HG02884 (cell line): ENCODE results near the gene GALNT10.

Experiments
- ATAC-seq: cut with Tn5 transposase; IDR thresholded peaks from one replicate; pipeline ENCODE4 v1.9.1; 2021; ENCODE audit warnings: mild to moderate bottlenecking, moderate library complexity; ENCODE audit not compliant: unreplicated experiment

Gene GALNT10

DNA sequence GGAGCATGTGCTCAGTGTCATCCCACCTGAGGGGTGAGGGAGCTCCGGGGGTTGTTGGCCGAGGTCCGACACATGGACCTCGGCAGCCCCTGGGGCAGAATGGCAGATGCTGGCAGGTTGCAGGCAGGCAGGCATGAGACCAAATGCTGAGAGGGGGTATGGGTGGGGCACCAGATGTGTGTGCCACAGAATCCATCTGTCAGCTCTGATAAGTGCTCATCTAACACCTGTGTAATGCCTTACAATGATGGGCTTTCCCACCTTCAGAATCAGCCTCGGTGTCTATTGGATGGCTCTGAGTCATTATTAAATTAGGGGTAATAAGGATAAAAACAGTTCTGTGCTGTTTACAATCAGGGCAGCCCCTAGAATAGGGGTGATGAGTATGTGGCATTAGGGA is 182.1 kb downstream of the GALNT10 start:
- ATAC-seq, result no peak

DNA sequence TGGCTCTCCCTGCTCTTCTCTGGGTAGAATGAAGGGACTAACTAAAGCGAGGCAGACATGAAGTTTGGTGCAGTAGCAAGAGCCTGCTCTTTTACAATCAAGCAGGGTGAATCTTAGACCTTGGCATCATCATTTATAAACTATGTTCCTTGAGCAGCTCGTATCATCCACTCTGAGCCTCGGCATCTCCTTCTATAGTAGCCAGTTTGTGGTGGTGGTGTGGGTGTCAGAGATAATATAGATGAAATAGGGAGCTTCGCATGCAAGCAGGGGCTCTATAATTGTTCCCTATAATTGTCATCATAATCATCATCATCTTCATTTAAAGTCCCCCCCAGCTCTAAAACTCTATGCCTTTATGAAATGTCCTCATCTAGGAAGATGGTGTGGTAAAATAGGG is 182.8 kb downstream of the GALNT10 start:
- ATAC-seq, result no peak

DNA sequence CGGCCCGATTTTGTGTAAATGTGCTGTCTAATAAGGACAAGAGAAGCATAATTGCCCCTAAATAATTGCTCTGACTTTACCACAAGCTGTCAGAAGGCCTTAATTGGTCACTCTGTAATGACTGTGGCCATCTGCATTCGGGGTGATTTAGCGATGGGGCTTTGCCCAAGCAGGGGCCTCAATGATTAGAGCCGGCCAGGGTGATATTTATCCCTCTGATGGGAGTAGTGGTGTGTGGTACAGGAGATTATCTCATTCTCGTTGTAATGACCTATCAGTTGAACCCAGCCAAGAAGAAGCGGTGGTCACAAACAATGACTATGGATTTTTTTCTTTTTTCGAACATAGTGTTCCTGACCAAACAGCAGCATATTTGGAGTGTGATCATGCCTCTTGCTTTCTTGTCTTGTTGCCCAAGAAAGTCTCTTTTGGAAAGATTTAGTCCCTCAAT is 183.2 kb downstream of the GALNT10 start:
- ATAC-seq, result no peak

DNA sequence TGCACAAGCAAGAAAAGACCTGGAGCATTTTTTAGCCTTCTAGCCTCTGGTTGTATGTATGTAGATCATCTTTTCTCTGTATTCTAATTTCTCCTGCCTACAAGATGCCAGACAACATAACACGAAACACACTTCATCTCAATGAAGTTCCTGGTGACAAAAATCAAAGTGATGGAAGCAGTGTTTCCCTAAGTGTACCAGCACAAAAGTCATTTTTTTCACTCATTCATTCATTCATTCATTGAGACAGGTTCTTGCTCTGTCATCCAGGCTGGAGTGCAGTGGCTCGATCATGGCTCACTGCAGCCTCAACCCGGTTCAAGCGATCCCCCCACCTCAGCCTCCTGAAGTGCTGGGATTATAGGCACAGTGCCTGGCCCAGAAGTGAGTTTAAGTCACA is 183.7 kb downstream of the GALNT10 start:
- no peak for ATAC-seq

DNA sequence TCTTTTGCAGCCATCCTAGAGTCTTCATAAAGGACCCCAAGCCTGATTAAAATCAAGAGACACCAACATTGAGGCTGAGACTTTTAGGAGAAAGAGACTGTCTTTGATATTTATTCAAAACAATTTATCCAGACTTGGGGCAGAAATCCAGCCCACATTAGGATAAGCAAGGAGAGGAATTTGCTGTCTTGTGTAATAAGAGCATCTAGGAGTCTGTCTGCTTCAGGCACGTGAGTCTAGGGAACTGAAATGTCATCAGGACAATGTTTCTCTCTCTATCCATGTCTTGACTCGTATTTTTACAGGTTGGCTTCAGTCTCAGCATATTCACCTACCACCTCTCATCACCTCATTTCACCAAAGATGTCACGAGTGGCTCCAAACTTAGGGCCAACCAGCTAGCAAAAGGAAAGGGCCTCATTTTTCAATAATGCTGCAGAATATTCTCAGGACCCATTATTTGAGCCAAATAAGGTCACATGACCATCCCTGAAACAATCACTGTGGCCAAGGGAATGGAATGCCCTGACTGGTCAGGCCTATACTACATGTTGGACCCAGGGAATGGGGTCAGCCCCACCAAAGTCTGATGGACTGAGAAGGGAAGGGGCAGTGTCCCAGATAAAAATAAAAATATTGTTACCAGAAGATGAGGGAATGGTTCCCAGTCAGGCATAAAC is 184.9 kb downstream of the GALNT10 start:
- no peak for ATAC-seq

DNA sequence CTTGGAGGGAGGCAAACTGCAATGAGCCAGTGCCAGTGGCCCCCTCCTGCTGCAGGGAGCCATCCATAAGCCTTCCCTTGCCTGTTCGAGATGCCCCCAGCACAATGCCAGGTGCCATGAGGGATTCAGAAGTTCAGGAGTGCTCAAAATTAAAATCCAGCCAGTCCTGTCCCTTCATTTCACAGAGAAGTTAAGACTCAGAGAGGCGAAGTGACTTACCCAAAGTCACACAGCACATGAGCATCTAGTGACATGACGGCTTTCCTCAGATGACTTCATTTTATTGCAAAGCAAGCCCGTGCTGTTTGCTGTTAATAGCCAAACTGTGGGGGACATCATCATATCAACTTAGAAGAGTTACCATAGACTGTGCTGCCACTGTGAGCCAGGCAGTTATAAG is 185.9 kb downstream of the GALNT10 start:
- ATAC-seq, result no peak

DNA sequence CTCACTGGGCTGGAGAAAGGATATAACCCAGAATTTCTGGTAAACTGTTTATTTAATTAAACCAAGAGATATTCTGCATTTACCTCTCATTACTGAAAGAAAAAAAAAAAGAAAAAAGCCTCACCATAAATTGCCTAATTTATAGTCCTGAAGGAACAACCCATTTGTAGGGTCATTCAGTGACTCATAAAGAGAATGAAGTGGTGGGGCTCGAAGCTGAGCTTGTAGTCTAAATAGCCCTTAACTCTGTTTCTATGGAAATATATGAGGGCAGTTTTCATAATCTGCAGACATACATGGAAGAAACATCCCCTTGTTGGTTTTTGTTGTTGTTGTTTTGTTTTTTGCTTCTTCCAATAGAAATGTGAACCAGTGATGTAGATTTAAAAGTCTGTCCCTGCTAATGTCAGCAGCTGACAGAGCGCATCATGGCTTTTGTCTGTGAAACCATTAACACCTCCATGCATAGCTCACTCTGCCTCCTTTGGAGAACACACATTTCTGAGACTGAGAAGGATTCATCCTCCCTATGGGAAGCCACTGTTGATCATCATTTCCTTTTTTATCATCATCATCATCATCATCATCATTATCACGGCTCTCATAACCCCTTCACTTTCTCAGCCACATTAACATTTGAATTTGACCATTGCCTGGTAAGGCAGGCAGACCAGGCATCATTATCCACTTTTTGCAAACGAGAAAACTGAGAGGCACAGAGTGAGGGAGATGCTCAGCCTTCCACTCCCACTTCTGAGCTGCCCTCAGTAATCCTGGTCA is 187.4 kb downstream of the GALNT10 start:
- ATAC-seq, result no peak

DNA sequence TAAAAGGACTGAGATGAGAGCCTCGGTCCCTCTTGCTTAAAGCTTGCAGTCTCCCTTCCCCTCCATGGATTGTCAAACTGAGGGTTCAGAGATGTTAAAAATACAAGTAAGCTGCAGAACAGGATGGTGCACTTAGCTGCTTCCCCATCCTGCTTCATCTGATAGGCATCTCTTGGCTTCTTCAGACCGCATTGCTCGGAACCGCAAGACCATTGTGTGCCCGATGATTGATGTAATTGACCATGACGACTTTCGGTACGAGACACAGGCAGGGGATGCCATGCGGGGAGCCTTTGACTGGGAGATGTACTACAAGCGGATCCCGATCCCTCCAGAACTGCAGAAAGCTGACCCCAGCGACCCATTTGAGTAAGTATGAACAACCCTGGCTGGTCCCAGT is 189.7 kb downstream of the GALNT10 start:
- ATAC-seq, result no peak

DNA sequence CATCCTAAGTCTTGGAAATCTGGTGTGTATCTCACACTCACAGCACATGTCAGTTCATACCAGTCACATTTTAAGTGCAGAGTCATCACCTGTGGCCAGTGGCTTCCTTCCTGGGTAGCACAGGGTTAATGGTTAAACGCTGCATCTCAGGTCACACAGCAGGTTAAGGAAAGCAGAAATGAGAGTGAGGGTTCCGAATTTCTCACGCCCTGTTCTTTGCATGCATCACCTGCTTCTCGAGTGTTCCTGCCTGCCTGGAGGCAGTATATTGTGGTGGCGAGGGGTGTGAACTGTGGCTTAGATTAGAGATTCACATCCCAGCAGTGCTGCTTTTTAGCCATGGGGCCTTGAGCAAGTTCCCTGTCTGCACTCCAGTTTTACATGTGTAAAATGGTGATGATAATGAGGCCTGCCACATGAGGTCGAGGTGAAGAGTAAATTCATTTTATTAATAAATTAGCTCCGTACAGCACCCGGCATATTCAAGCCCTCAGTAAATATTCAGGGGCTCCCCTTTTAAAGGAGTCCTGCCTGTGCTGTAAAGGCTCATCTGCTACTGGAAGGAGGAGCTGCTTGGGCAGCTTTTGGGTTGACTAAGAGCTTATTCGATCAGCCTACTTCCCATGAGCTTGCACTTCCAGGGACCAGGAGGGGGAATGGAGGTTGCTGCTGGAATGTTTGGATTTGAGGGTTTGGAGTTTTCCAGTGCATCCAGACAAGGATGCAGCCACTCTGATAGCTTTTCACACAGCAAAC is 194.1 kb downstream of the GALNT10 start:
- ATAC-seq, result peak; percentile 98

DNA sequence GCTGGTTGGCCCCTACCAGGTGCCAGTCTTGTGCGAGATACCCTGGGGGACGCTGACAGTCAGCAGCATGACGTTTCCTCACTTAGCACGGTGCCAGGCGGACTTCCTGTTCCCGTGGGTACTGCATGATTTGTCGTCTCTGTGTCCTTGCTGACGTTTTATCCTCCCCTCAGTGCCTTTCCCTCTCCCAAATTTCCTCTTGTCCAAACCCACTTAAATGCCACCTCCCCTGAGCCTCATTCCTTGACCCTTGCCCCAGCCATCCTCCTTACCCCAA is 194.6 kb downstream of the GALNT10 start:
- ATAC-seq, result no peak

DNA sequence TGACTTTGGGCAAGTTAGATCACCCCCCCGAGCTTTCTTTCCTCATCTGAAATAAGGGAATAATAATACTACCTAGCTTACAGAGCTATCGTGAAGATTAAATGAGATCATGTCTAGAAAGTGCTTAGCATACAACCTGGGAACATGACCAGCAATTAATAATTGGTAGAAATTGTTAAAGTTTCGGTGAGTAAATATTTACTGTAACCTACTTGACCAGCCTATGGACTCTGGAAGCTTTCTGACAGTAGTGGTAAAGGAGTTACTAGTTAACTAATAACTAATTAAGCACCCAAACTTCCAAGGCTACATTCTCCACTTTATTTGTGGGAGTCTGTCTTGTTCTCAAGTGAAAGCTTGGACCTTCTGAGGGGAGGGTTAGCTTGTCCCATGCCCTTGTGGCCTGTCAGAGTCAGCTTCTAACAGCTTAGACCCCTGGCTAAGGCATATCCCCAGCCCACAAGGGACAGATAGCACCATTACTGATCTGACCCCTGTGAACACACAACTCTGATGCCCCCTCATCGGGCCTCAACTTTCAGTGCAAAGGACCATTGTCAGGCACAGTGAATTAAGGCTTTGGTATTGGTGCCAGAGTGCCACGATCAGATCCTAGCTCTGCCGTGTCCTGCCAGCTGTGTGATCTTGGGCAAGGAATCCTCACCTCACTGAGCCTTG is 196.6 kb downstream of the GALNT10 start:
- no peak for ATAC-seq

DNA sequence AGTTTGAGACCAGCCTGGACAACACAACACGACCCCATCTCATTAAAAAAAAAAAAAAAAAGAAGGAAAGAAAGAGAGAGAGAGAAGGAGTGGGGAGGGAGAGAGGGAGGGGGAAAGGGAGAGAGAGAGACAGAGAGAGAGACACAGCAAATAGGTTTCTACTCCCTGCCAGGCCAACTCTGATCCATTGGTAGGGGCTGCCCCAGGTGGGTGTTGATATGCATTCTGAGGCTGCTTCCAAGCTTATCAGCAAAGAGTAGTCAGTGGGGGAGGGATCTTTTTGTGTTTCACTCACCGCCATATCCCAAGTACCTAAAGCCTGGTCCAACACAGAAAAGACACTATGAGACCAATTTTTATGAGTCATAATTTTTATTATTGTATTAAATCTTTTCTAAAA is 198.3 kb downstream of the GALNT10 start:
- ATAC-seq, result no peak

DNA sequence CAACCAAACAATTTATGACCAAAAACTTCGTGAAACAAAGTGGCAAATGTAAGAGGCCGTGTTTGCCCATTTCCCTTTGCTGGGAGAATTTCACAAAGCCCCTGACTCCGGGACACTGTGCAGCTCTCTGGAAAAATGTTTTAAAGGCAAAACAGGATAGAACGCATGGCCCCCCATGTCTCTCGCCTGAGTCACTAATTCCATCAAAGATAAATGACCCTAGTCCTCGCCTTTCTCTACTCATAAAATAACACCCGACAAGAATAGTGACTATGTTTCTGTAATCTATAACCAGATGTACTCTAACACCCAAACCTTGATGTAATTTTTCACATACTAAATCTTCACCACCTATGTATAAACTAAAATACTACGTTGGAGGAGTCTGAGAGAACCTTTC is 199.6 kb downstream of the GALNT10 start:
- no peak for ATAC-seq

DNA sequence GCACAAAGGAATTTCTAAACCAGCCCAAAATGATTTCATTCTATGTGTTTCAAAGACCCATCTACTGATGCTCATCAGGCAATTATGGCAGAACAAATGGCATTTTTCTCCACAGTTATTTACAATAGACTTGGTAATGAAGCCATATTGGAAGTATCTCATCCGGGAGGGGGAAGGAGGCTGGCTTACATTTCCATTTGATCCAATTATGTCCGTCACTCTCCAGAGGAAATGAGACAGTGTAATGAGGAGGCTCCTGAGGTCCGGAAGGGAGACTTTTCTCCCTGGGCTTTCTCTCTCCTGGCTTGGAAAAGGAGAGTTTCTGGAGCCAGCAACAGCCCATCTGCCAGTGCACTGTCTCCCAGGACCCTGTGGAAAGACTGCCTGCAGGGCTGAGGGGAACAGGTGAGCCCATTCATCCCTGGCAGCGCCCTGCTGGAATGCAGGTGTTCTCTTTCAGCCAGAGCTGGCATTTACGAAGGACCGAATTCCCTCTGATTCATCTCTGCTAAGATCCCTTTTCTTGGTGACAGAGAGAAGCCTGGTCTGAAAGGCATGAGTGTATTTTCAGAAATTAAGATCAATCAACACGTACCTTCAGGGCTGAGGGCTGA is 200.3 kb downstream of the GALNT10 start:
- ATAC-seq, result no peak

DNA sequence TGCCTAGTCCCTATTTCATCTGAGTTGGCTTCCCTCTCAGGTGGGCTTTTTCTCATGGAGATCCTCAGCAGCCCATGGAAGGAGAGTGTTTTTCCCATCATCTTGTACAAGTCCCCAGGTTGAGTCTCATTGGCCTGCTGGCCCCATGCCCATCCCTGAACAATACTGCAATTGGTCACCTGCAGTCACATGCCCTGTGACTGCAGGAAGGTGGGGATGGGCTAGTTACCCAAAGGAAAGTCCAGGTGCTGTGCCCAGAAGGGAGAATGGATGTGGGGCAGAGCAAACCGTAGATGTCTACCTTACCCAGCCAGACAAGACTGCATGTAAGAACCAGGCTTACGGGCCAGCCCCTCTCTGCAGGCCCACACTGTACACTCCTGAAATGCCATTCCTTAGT is 201.3 kb downstream of the GALNT10 start:
- ATAC-seq, result no peak

DNA sequence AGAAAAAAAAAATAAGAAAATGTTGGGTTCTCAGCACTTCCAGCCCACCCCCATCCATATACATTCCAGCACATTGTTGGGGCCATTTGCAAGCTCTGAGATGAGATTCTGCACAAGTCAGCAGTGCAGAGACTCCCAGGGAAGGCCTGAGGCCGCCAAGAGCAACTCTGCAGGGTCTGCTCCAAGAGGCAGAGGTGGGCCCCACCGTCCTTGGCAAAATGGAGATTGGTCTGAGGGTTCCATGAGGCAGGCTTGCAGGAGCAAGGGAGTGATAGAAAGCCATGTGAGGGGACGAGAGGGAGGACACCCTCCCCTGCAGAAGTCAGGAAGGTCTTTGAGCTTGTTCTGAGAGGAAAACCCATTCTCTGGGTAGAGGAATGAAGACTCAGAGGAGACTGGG is 203.3 kb downstream of the GALNT10 start:
- no peak for ATAC-seq

DNA sequence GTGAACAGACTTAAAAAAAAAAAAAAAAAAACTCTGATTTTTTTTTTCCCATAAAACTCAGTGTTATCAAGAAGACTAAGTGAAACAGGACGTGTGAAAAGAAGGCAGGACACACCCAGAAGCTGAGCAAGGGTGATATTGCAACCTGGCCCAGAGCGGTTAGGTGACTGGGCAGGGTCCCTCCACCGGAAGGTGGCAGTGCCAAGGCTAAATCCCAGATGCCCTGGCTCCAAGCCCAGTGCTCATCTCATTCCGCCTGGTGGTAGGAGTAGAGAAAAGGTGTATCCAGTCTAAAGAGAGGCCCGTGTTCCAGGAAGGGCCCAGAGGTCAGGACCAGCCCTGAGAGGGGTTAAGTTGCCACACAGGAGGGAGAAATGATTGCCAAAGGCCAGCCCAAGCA is 203.8 kb downstream of the GALNT10 start:
- no peak for ATAC-seq

DNA sequence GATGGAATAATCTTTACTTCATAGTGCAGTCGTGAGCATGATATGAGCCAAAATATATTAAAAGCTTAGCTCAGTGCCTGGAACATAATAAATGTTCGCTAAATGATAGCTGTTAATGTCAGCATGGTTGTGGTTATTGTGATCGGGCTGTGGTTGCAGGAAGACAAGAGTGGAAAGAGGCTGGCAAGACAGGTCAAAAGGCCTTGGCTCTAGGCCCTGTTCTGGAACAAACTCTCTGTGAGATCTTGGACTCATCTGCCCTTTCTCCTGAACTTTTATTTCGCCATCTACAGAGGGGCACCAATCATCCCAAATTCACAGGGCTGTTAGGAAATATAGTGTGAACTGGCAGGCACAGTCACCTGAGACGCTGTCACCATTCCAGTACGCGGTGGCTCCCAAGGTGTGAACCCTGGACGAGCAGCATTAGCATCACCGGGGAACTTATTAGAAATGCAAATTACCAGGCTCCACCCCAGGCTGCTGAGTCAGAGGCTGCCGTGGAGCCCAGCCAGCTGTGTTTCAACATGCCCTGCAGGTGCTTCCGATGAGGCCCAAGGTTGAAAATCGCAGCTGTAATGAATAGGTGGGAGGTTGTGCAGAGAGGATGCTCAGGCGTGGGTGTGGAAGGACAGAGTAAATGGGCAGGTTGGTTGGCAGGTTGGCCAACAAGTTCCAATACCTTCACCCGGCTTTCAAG is 205.0 kb downstream of the GALNT10 start:
- ATAC-seq, result peak; percentile 85

DNA sequence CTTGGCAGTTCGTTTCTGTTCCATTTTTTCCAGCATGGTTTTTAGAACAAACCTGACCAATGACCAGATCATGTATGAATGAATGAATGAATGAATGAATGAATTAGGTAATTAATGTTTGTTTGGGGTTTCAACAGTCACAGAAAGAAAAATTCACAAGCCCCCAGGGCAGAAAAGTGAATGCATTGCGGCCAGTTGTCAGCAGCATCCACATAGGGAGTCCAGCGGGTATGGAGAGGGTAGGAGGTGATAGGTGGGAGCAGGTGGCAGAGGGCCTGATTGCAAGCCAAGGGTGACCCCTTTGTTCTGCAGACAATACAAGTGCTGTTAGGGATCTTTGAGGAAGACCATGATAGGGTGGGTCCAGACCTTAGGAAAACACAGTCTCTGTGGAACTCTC is 205.6 kb downstream of the GALNT10 start:
- ATAC-seq, result no peak

DNA sequence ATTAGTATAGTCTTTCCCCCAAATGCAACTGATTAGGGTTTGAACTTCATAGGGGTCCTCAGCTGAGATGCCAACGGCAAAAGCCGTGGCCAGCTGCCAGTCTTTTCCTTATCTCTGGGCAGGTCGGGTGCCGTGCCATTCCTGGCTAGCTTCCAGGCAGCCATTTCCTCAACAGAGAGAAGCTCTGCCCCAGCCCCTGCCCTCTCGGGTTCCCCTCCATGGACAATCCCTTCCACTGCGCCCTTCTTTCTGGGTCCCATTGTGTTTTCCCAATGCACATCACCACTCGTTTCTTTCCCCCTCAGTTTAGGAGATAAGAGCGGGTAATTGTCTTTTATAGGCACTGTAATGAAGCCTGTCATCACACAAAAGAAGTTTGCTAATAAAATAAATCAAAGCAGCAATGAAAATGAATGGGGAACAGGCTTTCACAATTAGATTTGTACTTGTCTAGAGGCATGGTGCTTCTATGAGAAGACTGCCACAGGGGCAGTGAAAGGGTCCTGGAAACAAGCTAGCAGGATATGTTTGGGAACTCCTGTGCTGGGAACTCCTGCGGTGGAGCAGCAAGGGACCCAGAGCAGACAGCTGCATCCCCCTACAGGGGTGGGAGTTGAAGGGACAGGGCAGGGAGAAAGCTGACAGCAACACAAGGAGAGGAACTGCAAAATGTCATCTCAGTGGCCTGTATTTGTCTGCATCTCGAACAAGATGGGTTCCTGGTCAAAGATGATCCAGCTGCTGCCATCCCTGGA is 207.3 kb downstream of the GALNT10 start:
- ATAC-seq, result no peak
